Activated CD4-positive, alpha-beta T cell treated with anti-CD3 and anti-CD28 coated beads, Interleukin-2, amount 50 U/mL, for 48 hours (primary cell): ENCODE data around the gene NPRL2.
"Not testable (repeated sequence)": the region's sequence is repeated elsewhere in the genome, so short reads cannot be mapped to it uniquely, and the experiment has no call there.

ENCODE experiments used
- DNase-seq, 2 experiments: peaks; one replicate each; pipeline ENCODE4 v3.0.0-alpha.2; 2020

NPRL2 gene

GRCh38 chr3:50326182-50326541, 24.4 kb downstream of the NPRL2 start:
- no peak for DNase-seq

GRCh38 chr3:50325497-50326181, 24.9 kb downstream of the NPRL2 start:
- DNase-seq = no peak

DNA sequence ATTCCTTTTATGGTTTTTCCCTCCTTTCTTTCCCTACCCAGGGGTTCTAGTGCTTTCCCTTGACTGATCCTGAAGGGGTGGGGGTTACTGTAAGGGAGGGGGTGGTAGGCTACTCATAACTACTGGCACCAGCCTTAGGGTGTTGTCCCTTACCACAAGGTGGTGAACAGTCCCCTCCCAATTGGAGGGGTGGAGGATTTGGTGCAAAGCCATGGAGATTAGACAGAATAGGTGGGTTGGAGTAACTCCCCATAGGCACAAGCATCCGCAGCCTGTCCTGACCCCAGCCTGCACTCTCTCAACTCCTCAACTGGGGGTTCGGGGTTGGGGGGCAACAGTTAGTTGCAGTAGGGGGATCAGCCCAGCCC, 25.5 kb downstream of the NPRL2 start:
- DNase-seq = no peak

- peak; percentile 68 to 76 for DNase-seq
Measured at GRCh38 chr3:50324351-50325112, 26.0 kb downstream of the NPRL2 start.

DNA sequence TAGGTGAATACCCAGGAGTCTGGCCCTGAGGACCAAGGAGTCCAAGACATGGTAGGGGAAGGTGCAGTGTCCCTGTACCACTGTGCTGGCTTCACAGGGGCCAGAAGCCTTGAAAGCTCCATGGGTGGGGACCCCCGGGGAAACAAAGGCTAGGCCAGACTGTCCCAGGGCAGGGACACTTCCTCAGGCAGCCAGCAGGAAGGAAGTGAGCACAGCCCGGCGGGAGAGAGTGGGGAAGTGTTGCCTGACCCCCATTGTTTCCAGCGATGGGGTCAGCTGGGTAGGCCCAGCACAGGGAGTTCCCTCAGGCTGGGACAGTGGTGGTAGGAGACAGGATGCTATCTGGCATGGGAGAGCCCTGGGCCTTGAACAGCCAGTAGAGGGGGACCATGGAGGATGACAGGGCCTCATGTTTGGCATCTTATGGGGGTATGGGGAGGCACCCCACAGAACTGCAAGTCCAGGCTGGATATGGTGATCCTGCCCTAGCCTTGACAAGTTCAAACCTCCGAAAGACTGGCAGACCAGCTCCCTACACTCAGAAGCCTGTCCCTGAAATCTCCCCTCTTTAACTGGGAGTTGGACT, 26.9 kb downstream of the NPRL2 start:
- DNase-seq = no peak

DNA sequence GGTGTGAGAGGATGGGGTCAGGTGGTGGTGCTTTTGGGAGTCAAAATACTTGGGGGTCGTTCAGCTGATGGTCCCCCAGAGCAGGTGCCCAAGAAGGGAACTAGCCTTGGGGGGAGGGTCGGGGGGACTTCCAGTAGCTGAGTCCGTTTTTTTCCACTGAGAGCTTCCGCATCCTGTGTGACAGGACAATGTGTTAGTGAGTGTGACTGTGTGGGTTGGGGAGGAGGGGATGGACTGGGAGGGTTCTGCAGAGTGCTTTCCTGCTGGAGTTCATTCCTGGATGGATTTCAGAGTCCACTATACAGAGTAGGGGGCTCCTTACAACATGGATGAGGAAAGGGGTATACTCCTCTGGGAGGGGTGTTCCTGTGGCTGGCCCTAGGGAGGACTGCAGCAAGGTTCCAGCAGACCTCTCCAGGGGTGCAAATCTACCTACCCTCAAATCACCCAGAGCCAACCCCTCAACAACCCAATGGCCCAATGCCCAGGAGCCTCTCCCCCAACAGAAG, 27.4 kb downstream of the NPRL2 start:
- DNase-seq = no peak

GRCh38 chr3:50322386-50323091, 28.0 kb downstream of the NPRL2 start, which contains the start of gene HYAL2:
TSS of gene HYAL2 (minus strand) at chr3:50322745. CDS start at chr3:50320489, 2,256 bp downstream.
- DNase-seq = no peak

DNA sequence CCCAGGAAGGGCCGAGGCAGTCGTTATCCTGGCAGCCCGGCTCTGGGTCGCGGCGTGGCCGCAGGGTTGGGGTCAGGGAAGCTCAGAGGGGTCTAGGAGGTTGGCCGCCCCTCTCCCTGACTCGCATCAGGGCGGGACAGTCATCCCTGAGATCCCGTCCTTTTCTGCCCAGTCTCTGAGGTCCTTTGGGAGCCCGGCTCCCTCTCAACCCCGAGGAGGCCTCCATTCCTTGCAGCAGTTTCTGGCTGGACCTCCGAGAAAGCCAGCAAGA, 28.5 kb downstream of the NPRL2 start:
- DNase-seq = no peak

GRCh38 chr3:50321336-50322114, 29.1 kb downstream of the NPRL2 start:
- DNase-seq = peak; percentile 87 to 88

DNA sequence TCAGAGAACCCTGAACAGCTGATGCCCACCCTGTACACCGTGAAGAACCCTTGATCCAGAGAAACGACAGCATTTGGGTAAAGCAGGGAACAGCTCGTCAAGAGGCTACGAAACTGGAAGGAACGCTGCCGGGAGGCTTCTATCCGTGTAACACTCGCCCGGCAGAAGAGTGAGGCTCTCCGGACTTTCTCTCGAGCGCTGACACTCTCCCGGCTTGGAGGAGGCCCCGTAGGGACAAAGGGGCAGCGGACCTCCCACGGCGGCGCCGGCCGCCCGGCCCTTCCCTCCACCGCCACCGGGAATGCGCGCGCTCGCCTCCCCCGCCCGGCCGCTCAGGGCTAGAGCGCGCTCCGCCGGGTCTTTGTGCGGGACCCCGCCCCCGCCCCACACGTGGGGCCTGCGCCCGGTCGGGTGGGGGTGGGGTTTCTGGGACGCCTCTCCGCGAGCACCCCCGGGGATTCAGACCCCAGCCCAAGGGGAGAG, 29.7 kb downstream of the NPRL2 start:
- peak; percentile 68 to 72 for DNase-seq

DNA sequence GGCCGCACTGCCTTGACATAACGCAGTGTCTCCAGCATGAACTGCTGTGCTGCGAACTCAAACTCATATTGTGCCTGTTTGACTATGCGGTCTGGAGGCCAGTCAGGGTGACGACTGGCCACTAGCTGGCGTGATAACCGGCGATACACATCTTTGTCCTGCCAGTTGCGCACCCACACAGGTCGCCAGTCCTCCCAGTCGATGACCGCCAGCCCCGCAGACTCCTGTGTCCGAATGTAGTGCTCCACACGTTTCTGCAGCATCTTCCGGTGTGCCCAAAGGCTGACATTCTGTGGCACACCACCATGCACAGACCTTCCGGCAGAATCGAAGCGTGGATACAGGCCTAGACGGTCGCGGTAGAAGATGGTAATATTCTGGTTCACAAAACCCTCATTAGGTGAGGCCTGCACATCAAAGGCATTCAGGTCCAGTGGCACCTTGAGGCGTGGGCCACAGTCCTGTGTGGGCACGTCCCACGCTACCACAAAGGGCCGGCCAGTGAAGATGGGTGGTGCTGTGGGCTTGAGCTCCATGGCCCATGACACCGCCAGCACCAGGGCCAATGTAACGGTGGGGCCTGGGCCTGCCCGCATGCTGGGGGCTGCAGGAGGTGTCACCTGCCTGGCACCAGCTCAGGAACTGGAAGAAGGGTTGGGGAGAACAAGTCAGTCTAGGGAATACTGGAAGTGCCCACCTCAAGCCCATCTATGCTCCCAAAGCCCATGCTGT, 30.5 kb downstream of the NPRL2 start:
- DNase-seq = no peak

DNA sequence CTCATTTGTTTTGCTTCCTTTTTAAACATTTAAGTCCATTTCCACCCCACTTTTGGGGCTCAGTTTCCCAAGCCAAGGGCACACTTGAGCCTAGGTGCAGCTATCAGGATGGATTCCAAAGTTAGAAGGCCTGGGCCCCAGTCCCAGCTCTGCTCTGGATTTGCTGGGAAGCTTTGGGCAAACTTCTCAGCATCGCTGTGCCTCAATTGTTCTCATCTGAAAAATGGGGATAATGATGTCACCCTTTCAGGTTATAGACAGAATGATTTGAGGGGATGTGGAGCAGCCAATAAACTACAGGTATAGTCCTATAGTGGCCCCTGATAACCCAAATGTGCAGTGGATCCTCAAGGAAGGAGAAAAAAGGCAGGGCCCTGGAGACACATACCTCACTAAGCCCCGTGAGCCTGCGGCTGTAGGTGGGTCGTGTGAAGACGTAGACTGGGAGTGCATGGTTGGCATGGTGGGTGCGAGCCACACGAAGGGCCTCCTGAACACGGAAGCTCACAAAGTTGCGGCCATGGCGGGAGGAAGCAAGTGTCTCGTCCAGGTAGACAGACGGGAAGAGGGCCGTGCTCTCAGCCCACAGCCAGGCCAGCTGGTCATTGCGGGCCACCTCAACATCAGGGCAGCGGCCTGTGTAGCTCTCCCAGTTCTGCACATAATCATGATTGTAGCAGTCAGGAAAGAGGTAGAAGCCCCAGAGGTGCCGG, 31.2 kb downstream of the NPRL2 start:
- DNase-seq = no peak

DNA sequence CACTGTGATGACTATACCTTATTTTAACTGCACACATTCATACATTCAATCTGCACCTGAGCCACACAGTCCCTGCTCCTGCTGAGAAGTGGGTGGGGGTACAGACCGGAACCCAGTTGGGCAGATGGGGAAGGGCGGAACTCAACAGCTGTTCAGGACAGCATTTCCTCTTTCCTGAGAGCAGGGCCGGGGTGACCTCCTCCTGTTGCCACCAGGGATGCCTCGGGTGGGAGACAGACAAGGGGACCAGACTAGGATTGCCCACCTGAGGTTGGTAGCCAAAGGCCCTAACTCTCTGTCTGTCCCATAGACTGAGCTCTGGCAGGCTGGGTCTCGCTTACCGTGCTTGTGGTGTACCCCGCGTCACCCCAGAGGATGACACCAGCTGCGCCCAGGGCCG, 32.0 kb downstream of the NPRL2 start:
- no peak for DNase-seq

- no peak for DNase-seq
Measured at GRCh38 chr3:50318163-50318562, 32.4 kb downstream of the NPRL2 start.

DNA sequence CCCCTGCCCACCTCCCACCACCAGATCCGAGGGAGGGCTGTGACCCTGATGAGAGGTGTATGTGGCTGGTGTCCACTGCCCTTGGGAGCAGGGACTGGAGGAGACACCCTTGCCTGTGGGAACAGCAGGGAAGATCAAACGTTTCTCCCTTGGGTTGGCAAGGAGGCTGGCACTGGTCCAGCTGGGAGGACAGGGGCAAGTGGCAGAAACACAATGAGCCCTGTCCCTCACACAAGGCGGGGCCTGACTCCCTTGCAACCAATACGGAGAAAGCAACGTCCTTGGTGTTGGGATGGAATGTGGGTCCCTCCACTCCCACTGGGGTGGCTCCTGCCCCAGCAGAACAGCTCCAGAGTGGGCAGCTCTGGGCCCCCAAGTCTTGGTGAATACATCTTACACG, 33.3 kb downstream of the NPRL2 start:
- no peak for DNase-seq

DNA sequence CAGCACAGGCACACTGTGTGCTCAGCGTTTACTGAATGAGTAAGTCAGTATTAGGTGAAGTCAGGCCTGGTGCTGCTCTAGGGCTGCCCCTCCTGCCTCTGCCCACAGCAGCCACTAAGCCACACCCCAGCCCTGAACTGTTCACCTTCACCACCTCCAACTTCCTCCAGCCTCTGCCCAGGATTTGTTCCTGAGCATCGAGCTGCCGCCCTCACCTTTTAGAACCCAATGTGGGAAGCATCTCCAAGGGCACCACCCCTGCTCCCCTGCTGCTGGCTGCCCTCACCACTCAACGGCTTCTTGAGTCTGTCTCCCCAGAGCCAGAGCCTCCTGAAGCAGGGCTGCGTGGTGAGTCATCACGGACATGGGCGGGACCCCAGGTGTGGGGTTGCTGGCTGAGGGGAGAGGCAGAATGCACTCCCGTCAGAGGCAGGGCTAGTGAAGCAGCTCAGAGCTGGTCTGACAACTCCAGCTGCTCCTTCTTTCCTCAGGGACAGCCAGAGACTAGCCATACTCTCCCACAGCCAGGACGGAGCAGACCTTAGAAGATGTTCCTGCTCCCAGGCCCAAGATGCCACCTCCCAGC, 33.8 kb downstream of the NPRL2 start:
- DNase-seq = peak; percentile 57 to 62

GRCh38 chr3:50314816-50315215, 35.8 kb downstream of the NPRL2 start:
- no peak for DNase-seq

DNA sequence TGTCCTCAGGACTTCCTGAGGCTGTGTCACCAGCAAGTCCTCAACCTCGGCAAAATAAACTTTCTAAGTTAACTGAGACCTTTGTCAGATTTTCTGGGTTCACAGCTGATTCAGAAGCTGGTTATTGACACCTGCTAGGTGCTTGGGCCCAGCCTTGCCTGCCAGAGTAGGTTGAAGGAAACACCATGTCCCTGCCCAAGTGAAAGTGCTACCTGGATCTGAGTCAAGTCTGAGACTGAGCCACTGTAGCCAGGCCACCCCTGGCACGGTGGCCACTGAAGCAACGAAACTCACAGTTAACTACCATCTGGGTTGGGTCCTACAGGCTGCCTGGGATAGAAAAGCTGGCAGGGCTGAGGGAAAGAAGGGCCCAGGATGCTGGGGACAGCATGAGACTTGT, 36.2 kb downstream of the NPRL2 start:
- no peak for DNase-seq

- not testable (repeated sequence) for DNase-seq
Measured at GRCh38 chr3:50312041-50312440, 38.5 kb downstream of the NPRL2 start.

GRCh38 chr3:50304601-50305000, 46.0 kb downstream of the NPRL2 start:
- no peak for DNase-seq
